Nephron (organoid): Measurements from ENCODE around the gene PALS1.
A peak's percentile ranks its signal among the peaks of the same experiment; 100 is the strongest.

Experiments used
- H3K27ac Mint-ChIP-seq, 3 experiments: 2 replicates each; pipeline ENCODE4 v1.8.0; 2020; ENCODE audit warnings: mixed read lengths in 3 of 3, mild to moderate bottlenecking in 2 of 3, moderate library complexity in 1 of 3
- H3K27me3 Mint-ChIP-seq: 2 replicates; pipeline ENCODE4 v1.8.0; 2021; ENCODE audit warnings: low read depth, mild to moderate bottlenecking, moderate library complexity, mixed read lengths
- H3K36me3 Mint-ChIP-seq: 2 replicates; pipeline ENCODE4 v1.8.0; 2020; ENCODE audit warnings: low read depth, mixed read lengths
- H3K4me1 Mint-ChIP-seq: 2 replicates; pipeline ENCODE4 v1.8.0; 2020; ENCODE audit warnings: mixed read lengths
- H3K4me3 Mint-ChIP-seq, 3 experiments: 2 replicates each; pipeline ENCODE4 v1.8.0; 2020; ENCODE audit warnings: mild to moderate bottlenecking in 3 of 3, mixed read lengths in 3 of 3, moderate library complexity in 2 of 3
- H3K9me3 Mint-ChIP-seq: 2 replicates; pipeline ENCODE4 v1.8.0; 2020; ENCODE audit warnings: mixed read lengths
- CTCF ChIP-seq, 3 experiments: fragments of 200-600 bp; sonication (generic); IDR thresholded peaks; one replicate each; pipeline ENCODE4 v1.5.0; 2021; ENCODE audit warnings: antibody characterized with exemption in 3 of 3; ENCODE audit not compliant: unreplicated experiment in 3 of 3

Gene PALS1

GRCh38 chr14:67263499-67264149 is 22.4 kb downstream of the PALS1 start:
- Mint-ChIP-seq H3K9me3 (no peaks in the 10 kb centered on the region), H3K36me3 (no peaks in the 10 kb centered on the region), H3K27me3 (no peaks in the 10 kb centered on the region), H3K4me3 (no peak overlapping the region), H3K27ac (peak overlapping the region; percentile 43 to 81 (median 65)), H3K4me1 (peaks cover 54% of the 10 kb centered on the region)
- TF ChIP-seq CTCF (IDR thresholded peaks at IDR 0.05; ENCODE audit: unreplicated experiment in 3 of 3) = no peak

- H3K4me3 Mint-ChIP-seq = no peak overlapping the region
- peaks cover 67% of the 10 kb centered on the region for H3K4me1 Mint-ChIP-seq
- H3K27me3 Mint-ChIP-seq = no peaks in the 10 kb centered on the region
- peak overlapping the region; percentile 20 to 69 (median 34) for H3K27ac Mint-ChIP-seq
- no peaks in the 10 kb centered on the region for H3K9me3 Mint-ChIP-seq
- TF ChIP-seq CTCF (IDR thresholded peaks at IDR 0.05; ENCODE audit: unreplicated experiment in 3 of 3) = no peak
- no peaks in the 10 kb centered on the region for H3K36me3 Mint-ChIP-seq
Observed at GRCh38 chr14:67265131-67265530, 23.9 kb downstream of the PALS1 start.

- peaks cover 19% of the 10 kb centered on the region for H3K36me3 Mint-ChIP-seq
- no peak for TF ChIP-seq CTCF (IDR thresholded peaks at IDR 0.05; ENCODE audit: unreplicated experiment in 3 of 3)
- H3K27ac Mint-ChIP-seq = peak overlapping the region; percentile 97 to 98 (median 98)
- H3K9me3 Mint-ChIP-seq = no peaks in the 10 kb centered on the region
- peak overlapping the region; percentile 72 to 73 (median 73) for H3K4me3 Mint-ChIP-seq
- no peaks in the 10 kb centered on the region for H3K27me3 Mint-ChIP-seq
- H3K4me1 Mint-ChIP-seq = peaks cover 62% of the 10 kb centered on the region
Observed at GRCh38 chr14:67267576-67268328, 26.5 kb downstream of the PALS1 start.

GRCh38 chr14:67268426-67269150 is 27.4 kb downstream of the PALS1 start:
- no peaks in the 10 kb centered on the region for H3K27me3 Mint-ChIP-seq
- H3K4me3 Mint-ChIP-seq = peak overlapping the region; percentile 72 to 73 (median 73)
- no peak for TF ChIP-seq CTCF (IDR thresholded peaks at IDR 0.05; ENCODE audit: unreplicated experiment in 3 of 3)
- H3K4me1 Mint-ChIP-seq = peaks cover 54% of the 10 kb centered on the region
- peak overlapping the region; percentile 97 to 98 (median 98) for H3K27ac Mint-ChIP-seq
- no peaks in the 10 kb centered on the region for H3K9me3 Mint-ChIP-seq
- peaks cover 27% of the 10 kb centered on the region for H3K36me3 Mint-ChIP-seq

- H3K27me3 Mint-ChIP-seq = no peaks in the 10 kb centered on the region
- H3K36me3 Mint-ChIP-seq = peaks cover 34% of the 10 kb centered on the region
- peak overlapping the region; percentile 72 to 73 (median 73) for H3K4me3 Mint-ChIP-seq
- TF ChIP-seq CTCF (IDR thresholded peaks at IDR 0.05; ENCODE audit: unreplicated experiment in 3 of 3) = no peak
- peak overlapping the region; percentile 97 to 98 (median 98) for H3K27ac Mint-ChIP-seq
- peaks cover 49% of the 10 kb centered on the region for H3K4me1 Mint-ChIP-seq
- H3K9me3 Mint-ChIP-seq = no peaks in the 10 kb centered on the region
Observed at GRCh38 chr14:67269298-67270060, 28.2 kb downstream of the PALS1 start.
